Urinary bladder (tissue), 4 donors: ENCODE data around the gene ENTPD1. TPM values are rescaled to one million over a fixed set of nuclear protein-coding genes. Genes with fewer than 3 reads are reported as not detected.
"Not testable (repeated sequence)": the region's sequence is repeated elsewhere in the genome, so short reads cannot be mapped to it uniquely, and the experiment has no call there.

Source experiments
- DNase-seq: peaks from one replicate; pipeline ENCODE4 v3.0.0-alpha.2; 2015; ENCODE audit errors: extremely low spot score
- H3K27ac ChIP-seq: one replicate; pipeline ENCODE4 v1.5.1; 2013; ENCODE audit warnings: low read depth, mild to moderate bottlenecking, moderate library complexity
- H3K36me3 ChIP-seq: one replicate; pipeline ENCODE4 v1.6.1; 2013; ENCODE audit warnings: mild to moderate bottlenecking, moderate library complexity; ENCODE audit not compliant: insufficient read depth
- H3K4me1 ChIP-seq: one replicate; pipeline ENCODE4 v1.6.1; 2013; ENCODE audit warnings: mild to moderate bottlenecking, moderate library complexity; ENCODE audit not compliant: insufficient read depth
- H3K4me3 ChIP-seq: one replicate; pipeline ENCODE4 v1.5.1; 2013; ENCODE audit warnings: low read depth, low read length
- WGBS: extraction: QIAGEN DNeasy Blood & Tissue Kit; methylation state at CpG from one replicate; pipeline ENCODE4 v1.1.7; 2013; 5-methylcytosine and 5-hydroxymethylcytosine counted together
- polyA plus RNA-seq: library from polyadenylated mRNA; stranded (reverse); fragments of 200-250 nt; gene quantifications from one replicate; pipeline ENCODE4 v1.2.3, GENCODE V29; 2013
- total RNA-seq: library from RNA; depleted of rRNA; stranded (reverse); fragments of >200 nt; gene quantifications from one replicate; pipeline ENCODE4 v1.2.3, GENCODE V29; 2014
- donor health status: healthy with polysubstance abuse.
- donor health status: healthy.

ENTPD1 gene
- total and polyA plus RNA-seq, 2 donors, result 53.8 to 85.3 TPM

DNA sequence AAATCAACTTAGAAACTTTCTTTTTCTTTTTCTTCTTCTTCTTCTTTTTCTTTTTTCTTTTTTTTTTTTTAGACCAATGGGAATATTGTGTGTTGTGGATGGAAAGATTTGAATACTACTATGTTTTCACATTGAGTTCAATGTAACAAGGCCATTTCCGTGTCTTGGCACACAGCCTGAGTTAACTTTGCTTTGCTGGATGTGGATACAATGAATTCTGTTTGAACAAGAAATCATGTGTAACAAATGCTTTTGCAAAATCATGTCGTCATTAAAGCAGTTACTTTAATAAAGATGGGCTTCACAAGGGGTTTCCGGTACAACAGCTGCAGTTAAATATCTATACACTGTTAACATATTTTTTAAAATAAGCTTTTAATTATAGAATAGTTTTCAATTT lies 13.5 kb upstream of the ENTPD1 start:
- 50% methylated on average over 3 of the region's 3 CpGs for WGBS
- Histone ChIP-seq H3K4me3 (no peak overlapping the region), H3K36me3 (no peaks in the 10 kb centered on the region), H3K27ac (no peak overlapping the region), H3K4me1 (no peaks in the 10 kb centered on the region)
- no peak for DNase-seq

DNA sequence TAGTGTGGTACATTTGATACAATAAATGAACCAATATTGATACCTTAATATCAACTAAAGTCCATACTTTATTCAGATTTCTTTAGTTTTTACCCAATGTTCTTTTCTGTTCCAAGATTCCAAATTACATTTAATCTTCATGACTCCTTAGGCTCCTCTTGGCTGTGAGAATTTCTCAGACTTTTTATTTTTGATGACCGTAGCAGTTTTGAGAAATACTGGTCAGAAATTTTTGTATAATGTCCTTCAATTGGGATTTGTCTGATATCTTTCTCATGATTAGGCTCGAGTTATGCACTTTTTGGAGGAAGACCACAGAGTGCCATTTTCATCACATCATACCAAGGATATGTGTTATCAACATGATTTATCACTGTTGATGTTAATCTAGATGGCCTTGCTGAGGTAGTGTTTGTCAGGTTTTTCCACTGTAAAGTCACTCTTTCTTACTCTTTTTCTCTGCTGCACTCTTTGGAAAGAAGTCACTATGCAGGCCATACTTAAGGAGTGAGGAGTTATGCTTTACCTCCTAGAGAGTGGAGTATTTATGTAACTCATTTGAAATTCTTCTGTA lies 12.9 kb upstream of the ENTPD1 start:
- DNase-seq, result no peak
- WGBS, result 64% methylated on average over 2 of the region's 2 CpGs
- Histone ChIP-seq H3K27ac (peak overlapping the region; percentile 23), H3K36me3 (no peaks in the 10 kb centered on the region), H3K4me3 (no peak overlapping the region), H3K4me1 (no peaks in the 10 kb centered on the region)

DNA sequence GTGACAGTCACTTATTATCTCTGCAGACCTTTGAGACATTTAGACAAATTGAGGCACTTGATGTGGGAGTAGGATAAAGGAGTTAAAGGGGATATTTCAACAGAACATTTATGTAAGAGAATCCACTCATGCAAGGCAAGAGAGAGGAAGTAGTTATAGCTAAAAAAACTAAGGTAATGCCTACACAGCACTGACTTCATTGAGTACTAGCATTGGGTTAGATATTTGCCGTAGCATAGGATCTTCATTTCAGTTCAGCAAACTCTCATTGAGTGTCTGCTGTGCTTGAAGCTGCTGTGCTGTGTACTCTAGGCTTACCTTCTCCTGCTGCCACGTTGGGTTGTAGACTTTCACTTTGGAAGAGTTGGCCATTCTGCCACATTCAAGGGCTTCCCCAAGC lies 10.5 kb upstream of the ENTPD1 start:
- 84% methylated on average over 2 of the region's 2 CpGs for WGBS
- H3K36me3 ChIP-seq, result no peaks in the 10 kb centered on the region
- H3K27ac ChIP-seq, result no peak overlapping the region
- no peaks in the 10 kb centered on the region for H3K4me1 ChIP-seq
- H3K4me3 ChIP-seq, result no peak overlapping the region
- DNase-seq, result no peak

DNA sequence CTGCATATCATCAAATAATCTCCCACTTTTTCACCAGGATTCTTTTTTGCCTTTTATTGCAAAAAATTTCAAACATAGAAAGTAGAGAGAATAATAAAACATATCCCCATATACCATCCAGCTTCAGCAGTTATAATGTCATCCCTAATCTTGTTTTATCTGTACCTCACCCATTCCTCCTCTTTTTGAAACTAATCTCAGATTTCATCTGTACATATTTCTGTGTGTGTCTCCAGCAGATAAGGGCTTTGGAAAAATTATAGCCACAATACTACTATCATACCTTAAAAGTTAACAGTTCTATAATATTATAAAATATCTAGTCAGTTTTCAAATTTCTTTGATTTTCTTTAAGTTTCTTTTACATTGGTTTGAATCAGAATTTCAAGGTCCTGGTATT lies 7.6 kb upstream of the ENTPD1 start:
- no peak overlapping the region for H3K4me3 ChIP-seq
- no peak for DNase-seq
- H3K27ac ChIP-seq, result no peak overlapping the region
- H3K36me3 ChIP-seq, result no peaks in the 10 kb centered on the region
- H3K4me1 ChIP-seq, result no peaks in the 10 kb centered on the region

DNA sequence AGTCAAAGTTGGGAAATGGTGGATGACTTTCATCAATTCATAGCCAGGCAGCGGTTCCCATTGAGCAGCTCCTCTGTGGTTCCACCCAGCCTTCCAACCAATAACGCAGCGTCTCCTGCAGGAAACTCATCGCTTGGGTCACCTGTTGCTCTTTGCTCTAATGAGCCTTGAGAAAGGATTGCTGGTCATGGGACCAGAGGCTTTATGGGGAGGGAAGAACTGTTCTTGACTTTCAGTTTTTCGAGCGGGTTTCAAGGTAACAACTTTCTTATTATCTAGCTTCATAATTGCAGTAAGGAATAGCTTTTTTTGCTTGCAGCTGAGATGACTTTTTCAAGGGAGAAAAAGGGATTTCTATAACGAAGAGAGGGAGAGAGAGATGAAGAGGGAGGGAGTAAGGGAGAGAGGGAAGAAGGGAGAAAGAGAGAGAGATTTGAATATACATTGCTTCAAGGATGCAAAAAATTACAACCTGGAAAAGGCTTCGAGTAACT lies 405 bp upstream of the ENTPD1 start:
- 35% methylated on average over 8 of the region's 8 CpGs for WGBS
- Histone ChIP-seq H3K27ac (peak overlapping the region; percentile 39), H3K4me1 (no peaks in the 10 kb centered on the region), H3K4me3 (peak overlapping the region; percentile 30), H3K36me3 (no peaks in the 10 kb centered on the region)
- DNase-seq, result no peak

DNA sequence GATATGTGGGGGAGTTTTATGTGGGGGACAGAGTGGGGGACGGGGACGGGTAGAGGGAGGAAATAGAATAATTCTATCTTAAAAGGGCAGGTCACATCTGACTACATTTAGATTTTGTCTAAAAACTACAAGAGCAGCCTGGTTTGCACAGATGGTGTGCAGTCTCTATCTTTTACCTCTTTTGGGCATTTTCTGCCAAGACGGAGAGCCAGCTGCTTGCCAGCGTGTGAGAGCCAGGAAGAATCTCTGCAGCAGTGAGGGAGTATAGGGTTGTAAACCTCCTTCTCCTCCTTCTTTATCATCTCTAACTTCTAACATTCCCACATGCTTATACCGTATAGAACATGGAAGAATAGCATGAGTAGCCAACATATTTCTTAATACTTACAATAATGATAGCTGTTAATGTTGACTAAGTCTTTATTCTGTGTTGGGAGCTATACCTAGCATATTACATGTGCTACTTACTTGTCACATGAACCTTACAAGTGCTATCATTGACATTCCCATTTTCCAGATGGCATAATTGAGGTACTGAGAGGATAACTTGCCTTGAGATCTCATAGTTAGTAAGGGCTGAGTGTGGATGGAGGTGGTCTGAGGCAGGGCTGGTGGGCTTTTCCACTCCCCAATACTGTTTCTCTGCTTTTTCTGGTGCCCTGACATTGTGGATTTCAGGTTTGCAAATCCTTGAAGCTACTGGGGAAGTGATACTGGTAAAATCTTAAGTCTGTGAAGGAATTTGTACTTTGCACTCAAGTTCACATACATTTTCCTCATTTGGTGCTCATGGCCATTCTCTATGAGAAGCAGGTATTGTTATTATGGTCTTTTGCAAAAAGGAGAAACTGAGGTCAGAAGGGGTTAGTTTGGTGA lies 1.1 kb downstream of the ENTPD1 start:
- Histone ChIP-seq H3K27ac (no peak overlapping the region), H3K4me3 (peak overlapping the region; percentile 30), H3K36me3 (no peaks in the 10 kb centered on the region), H3K4me1 (no peaks in the 10 kb centered on the region)
- DNase-seq, result no peak
- 21% methylated on average over 5 of the region's 5 CpGs for WGBS

DNA sequence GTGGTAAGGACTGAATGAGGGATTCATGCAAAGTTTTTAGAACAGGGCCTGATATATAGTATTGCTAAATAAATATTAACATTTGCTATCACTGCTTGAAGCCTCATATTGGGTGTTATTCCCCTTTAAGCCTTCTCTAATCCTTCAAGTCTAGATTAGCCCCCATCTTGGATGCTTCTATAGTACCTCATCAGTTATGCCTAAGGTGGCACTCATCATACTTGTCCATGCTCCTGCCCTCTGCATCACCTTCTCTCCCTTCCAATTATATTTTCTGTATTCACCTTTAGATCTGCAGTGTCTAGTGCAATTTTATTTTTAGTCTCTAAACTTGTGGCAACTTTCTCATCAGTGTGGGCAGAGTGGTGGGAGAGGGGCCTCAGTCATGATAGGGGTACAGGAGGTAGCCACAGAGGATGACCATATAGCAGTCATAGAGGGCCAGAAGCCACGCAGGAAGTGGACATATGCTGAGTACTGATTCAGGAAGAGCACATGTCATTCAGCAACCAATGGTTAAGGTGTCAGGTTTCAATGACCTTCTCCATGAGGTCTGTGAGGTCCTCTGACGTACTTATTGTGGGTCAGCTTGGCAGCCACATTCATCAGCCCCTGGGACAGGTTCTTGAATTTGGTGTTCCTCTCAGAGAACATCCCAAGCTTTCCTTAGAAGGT lies 2.5 kb downstream of the ENTPD1 start:
- no peaks in the 10 kb centered on the region for H3K36me3 ChIP-seq
- 62% methylated on average over 2 of the region's 2 CpGs for WGBS
- no peaks in the 10 kb centered on the region for H3K4me1 ChIP-seq
- no peak overlapping the region for H3K27ac ChIP-seq
- DNase-seq, result no peak
- H3K4me3 ChIP-seq, result no peak overlapping the region

DNA sequence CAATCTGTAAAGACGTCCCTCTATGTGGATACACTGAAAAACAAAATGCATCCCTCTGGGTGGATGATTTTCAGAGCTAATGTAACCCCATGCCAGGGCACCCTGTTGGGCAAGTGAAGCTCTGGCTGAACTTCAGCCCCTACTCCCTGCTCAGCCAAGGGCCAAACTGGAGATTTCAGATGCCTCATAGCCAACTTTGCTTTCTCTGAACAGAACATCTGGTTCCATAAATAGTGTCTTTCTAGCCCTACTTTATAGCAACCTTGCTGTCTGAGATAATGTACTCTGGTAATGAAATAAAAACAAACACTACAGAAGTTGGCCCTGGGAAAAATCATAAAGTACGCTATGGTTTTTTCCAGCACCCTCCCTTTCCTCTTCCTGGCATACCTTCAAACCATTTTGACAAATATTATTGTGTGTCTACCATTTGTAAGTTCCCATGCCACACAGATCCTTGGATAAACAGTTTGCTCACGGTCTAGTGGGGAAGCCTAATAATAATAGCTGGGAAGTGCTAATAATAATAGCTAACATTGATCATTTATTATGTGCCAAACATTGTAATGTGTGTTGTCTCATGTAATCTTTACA lies 3.4 kb downstream of the ENTPD1 start:
- Histone ChIP-seq H3K27ac (no peak overlapping the region), H3K4me1 (no peaks in the 10 kb centered on the region)
- WGBS, result 49% methylated on average over 3 of the region's 3 CpGs

DNA sequence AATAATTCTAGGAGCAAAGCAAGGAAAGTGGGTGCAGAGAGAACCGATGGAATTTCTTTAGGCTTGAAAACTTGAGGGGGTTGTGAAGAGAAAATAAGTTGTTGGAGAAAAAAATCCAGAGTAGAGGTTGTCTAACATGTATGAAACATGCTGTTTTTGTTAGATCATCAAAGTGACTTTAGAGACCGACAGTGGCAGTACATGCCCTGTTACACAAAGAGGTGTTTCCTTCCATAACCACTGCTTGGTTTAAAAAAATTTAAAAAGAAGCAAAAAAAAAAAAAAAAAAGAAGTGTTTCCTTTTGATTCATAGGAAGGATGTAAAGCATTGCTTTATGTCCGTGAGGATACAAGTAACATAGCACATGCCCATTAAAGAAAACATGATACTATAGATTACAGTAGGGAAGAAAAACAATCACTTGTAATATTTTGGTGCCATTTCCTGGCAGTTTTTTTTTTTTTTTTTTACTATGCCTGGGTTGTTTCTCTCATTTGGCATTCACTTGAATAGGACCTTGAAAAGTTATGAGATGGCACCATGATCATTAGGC lies 6.1 kb downstream of the ENTPD1 start:
- H3K4me3 ChIP-seq, result no peak overlapping the region
- H3K4me1 ChIP-seq, result no peaks in the 10 kb centered on the region
- WGBS, result 56% methylated on average over 3 of the region's 3 CpGs
- H3K36me3 ChIP-seq, result no peaks in the 10 kb centered on the region
- no peak overlapping the region for H3K27ac ChIP-seq
- no peak for DNase-seq

More for the DNA sequence above, 3.4 kb downstream of the ENTPD1 start:
- no peak for DNase-seq
- Histone ChIP-seq H3K4me3 (no peak overlapping the region), H3K36me3 (no peaks in the 10 kb centered on the region)

DNA sequence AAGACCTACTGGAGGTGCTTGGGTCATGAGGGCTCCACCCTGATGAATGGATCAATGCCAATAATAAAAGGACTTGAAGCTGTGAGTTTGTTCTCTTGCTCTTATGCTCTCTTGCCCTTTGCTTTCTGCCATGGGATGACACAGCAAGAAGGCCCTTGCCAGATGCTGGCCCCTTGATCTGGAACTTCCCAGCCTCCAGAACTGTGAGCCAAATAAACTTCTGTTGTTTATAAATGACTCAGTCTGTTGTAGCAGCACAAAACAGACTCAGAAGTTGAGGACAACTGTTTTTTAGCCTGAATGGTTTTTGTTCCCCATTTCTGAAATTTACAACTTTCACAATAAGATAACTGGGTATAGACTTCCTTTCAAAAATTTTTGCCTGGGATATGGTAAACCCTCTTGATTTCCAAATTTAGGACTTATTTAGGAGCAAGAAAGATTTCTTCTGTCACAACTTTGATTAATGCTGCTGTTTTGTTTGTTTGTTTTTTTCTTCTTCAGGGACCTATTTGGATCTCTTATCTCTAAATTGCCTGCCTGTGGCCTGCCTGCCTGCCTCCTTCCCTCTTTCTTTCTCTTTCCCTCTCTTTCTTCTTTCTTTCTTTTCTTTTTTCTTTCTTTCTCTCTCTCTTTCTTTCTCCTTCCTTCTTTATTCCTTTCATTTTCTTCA lies 12.1 kb downstream of the ENTPD1 start:
- Histone ChIP-seq H3K4me1 (no peaks in the 10 kb centered on the region), H3K36me3 (no peaks in the 10 kb centered on the region), H3K4me3 (no peak overlapping the region), H3K27ac (no peak overlapping the region)
- DNase-seq, result no peak

DNA sequence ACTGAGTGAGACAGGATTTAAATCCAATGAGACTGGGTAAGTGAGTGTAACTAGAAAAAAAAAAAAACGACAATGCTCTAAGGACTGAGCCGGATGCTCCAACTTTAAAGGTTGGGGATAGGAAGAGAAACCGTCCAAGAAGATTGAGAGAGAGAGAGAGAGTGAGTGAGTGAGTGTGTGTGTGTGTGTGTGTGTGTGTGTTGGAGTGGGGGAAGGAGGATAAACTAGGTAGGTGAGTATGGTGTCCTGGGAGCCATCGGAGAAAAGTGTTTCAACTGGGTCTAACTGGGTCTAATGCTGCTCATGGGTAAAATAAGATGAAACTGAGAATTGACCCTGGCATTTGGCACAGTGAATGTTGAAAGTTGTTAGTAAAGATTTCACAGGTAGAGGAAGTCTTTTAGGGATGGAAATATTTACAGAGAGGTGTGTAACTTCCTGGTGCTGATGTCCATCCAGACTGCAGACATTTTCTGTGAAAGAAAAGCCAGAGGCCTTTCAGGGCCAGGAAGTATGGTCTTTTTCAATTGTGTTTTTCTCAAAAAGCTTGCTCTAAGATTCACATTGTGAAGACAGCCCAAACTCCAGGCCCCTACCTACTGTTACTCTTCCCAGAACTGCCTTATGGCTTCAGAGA lies 14.2 kb downstream of the ENTPD1 start:
- Histone ChIP-seq H3K36me3 (no peaks in the 10 kb centered on the region), H3K4me1 (no peaks in the 10 kb centered on the region), H3K4me3 (no peak overlapping the region), H3K27ac (peak overlapping the region; percentile 23)
- WGBS, result 87% methylated on average over 4 of the region's 4 CpGs
- DNase-seq, result no peak

DNA sequence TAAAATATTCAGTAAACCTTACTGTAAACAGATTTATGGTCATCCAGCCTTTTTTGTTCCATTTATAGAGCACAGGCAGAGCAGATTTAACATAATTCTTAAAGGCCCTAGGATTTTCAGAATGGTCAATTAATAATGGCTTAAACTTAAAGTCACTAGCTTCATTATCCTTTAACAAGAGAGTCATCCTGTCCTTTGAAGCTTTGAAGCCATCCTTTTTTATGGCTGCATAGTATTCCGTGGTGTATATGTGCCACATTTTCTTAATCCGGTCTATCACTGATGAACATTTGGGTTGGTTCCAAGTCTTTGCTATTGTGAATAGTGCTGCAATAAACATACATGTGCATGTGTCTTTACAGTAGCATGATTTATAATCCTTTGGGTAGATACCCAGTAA lies 17.5 kb downstream of the ENTPD1 start:
- H3K4me1 ChIP-seq, H3K36me3 ChIP-seq, H3K27ac ChIP-seq, H3K4me3 ChIP-seq, DNase-seq: not testable (repeated sequence)
- 51% methylated on average over 2 of the region's 2 CpGs for WGBS

DNA sequence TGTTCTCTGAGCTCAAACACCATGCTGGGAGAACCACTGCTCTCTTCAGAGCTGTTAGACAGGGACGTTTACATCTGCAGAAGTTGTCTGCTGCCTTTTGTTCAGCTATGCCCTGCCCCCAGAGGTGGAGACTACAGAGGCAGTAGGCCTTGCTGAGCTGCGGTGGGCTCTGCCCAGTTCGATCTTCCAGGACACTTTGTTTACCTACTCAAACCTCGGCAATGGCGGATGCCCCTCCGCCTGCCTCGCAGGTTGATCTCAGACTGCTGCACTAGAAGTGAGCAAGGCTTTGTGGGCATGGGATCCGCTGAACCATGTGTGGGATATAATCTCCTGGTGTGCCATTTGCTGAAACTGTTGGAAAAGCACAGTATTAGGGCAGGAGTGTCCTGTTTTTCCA lies 21.7 kb downstream of the ENTPD1 start:
- 94% methylated on average over 8 of the region's 8 CpGs for WGBS
- not testable (repeated sequence) for DNase-seq, H3K4me3 ChIP-seq, H3K4me1 ChIP-seq, H3K36me3 ChIP-seq, H3K27ac ChIP-seq
